ENCODE data around the gene FAU. TPM values are rescaled to one million over a fixed set of nuclear protein-coding genes. Genes with fewer than 3 reads are reported as not detected.
A peak's percentile ranks its signal among the peaks of the same experiment; 100 is the strongest.

Gene FAU
- total and polyA plus RNA-seq, 9 of the 15 experiments (the other 6 are each of a cell fraction or from before 2014, with no cell fraction given), result 433 to 1,827 (median 942) TPM

- Histone ChIP-seq H3K9me1 (ENCODE audit: control insufficient read depth, insufficient read depth, low read length) (no peaks in the 10 kb centered on the region), H3K79me2 (ENCODE audit: control insufficient read depth, insufficient read depth, low read length) (peaks cover 16% of the 10 kb centered on the region), H3K36me3 (ENCODE audit: control insufficient read depth, insufficient read depth, low read length) (peaks cover 16% of the 10 kb centered on the region; the same call in 2 of the 3 replicates), H3K4me3 (peak within 1 kb of the TSS; percentile 78), H4K20me1 (replicated peaks; ENCODE audit: control insufficient read depth, insufficient read depth, low read length) (no peaks in the 10 kb centered on the region), H3K9ac (ENCODE audit: insufficient read depth in 1 of 2, low read depth in 2 of 2, low read length in 2 of 2) (peak within 1 kb of the TSS; percentile 75 to 90), H3K4me1 (replicated peaks in 1 of 2; ENCODE audit: control insufficient read depth in 2 of 2, insufficient read depth in 2 of 2, low read length in 2 of 2) (peaks cover 11 to 14% of the 10 kb centered on the region in 2 experiments; a peak in 4 of 5 replicates), H3K4me2 (ENCODE audit: insufficient read depth, low read length) (peak within 1 kb of the TSS; percentile 80), H2AFZ (ENCODE audit: low read depth, low read length) (peak within 1 kb of the TSS; percentile 100), H3K9me3 (replicated peaks; ENCODE audit: control insufficient read depth, insufficient read depth, low read depth, low read length) (no peaks in the 10 kb centered on the region), H3K27me3 (ENCODE audit: control insufficient read depth in 2 of 2, insufficient read depth in 2 of 2, low read length in 2 of 2) (no peaks in the 10 kb centered on the region), H3K27ac (ENCODE audit: extremely low read depth, low read depth, low read length) (peak within 1 kb of the TSS; percentile 81)
- BruUV-seq (replicated peaks), result TSS peak; percentile 62
- peak; percentile 93 to 96 (median 94) for DNase-seq (ENCODE audit: extremely low read depth in 1 of 4, low spot score in 3 of 4)
- FAIRE-seq, result peak; percentile 99
- WGBS (ENCODE audit: insufficient coverage, low coverage, missing lambda C conversion rate), result 0% methylated on average over 17 of the region's 52 CpGs
- CTCF ChIA-PET (ENCODE audit: low intra/inter-chr PET ratio), result interaction anchor here (1.1 kb wide), 1 partner anchor 83 kb away, joined by 3 read pairs; no protein-coding TSS in a partner anchor
- in situ Hi-C loops (cut with MboI), result no loop called here
- intact Hi-C loops (cut with micrococcal nuclease), result no loop called here
- POLR2A ChIA-PET, result interaction anchor here (0.5 to 8.4 kb wide), 11 partner anchors 8 to 733 kb away, joined by 3 to 92 read pairs (median 4); partner anchors contain the start of genes ARL2, CDC42BPG, TM7SF2 and ZNHIT2
- peak; percentile 100 for ATAC-seq
- TF ChIP-seq RB1 (IDR thresholded peaks at IDR 0.05; ENCODE audit: low read depth), result peak; percentile 94
- peak; percentile 47 for TF ChIP-seq PRDM10 (IDR thresholded peaks at IDR 0.05; ENCODE audit: partially characterized antibody)
- TF ChIP-seq SLC30A9 (CRISPR knock-in tag; IDR thresholded peaks at IDR 0.05), result no peak; the same call in 1 of the 2 replicates
- TF ChIP-seq FOXM1 (IDR thresholded peaks at IDR 0.05; ENCODE audit: low read depth), result no peak
- TF ChIP-seq FOXM1 (CRISPR knock-in tag; IDR thresholded peaks at IDR 0.05; ENCODE audit: low read depth), result no peak
- TF ChIP-seq RFX5 (IDR thresholded peaks at IDR 0.05; ENCODE audit: low read depth, low read length), result no peak
- peak; percentile 70; the same call in 1 of the 2 replicates for TF ChIP-seq HDAC8 (tag; IDR thresholded peaks at IDR 0.05)
- TF ChIP-seq FOSL1 (tag; conservative IDR thresholded peaks at IDR 0.05), result peak; percentile 53; the same call in 1 of the 2 replicates
- peak; percentile 81 for TF ChIP-seq MXD1 (CRISPR knock-in tag; IDR thresholded peaks at IDR 0.05; ENCODE audit: borderline replicate concordance, poor library complexity, severe bottlenecking)
- TF ChIP-seq DMBX1 (CRISPR knock-in tag; IDR thresholded peaks at IDR 0.05; ENCODE audit: borderline replicate concordance), result peak; percentile 82
- peak; percentile 50; the same call in 1 of the 2 replicates for TF ChIP-seq KDM2B (CRISPR knock-in tag; IDR thresholded peaks at IDR 0.05)
- TF ChIP-seq KDM4B (IDR thresholded peaks at IDR 0.05; ENCODE audit: borderline replicate concordance in 2 of 2, low read depth in 1 of 2), result peak in 1 of 2 experiments; percentile 94; a peak in 2 of 4 replicates
- peak; percentile 74 for TF ChIP-seq NFIC (IDR thresholded peaks at IDR 0.05)
- no peak for TF ChIP-seq ZNF253 (CRISPR knock-in tag; conservative IDR thresholded peaks at IDR 0.05)
- peak; percentile 94 for TF ChIP-seq POLR2A (conservative IDR thresholded peaks at IDR 0.05)
- TF ChIP-seq SAP30 (IDR thresholded peaks at IDR 0.05; ENCODE audit: borderline replicate concordance, insufficient read depth, low read depth, low read length, poor library complexity, severe bottlenecking), result peak; percentile 59
- peak; percentile 86 for TF ChIP-seq CREM (IDR thresholded peaks at IDR 0.05; ENCODE audit: low read depth)
Observed at GRCh38 chr11:65095974-65096806, 25.7 kb downstream of the FAU start, which contains the start of gene VPS51. VPS51 (plus strand) TSS chr11:65096214; CDS start chr11:65096251, 37 bp downstream.
